ENCODE data around the gene PRG2.

Gene PRG2

DNA sequence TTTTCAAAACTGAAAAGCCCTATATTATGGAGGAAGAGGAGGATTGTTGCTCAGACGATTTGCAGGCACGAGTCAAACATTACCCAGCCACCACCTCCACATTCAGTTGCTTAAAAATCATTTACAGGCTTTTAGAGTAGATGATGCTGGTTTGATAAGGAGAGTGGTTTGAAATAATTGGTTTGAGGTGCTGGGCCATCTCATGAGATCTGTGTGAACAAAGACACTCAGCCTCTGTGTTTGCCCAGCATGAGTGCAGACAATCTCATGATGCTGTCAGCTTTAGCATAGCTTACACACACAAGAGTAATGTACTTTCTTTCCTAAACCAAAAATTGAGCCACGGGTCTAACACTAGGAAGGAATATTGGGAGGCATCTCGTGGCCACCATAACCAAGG is 32.2 kb upstream of the PRG2 start:
- H3K4me1 ChIP-seq: no peaks in the 10 kb centered on the region
- H3K79me2 ChIP-seq: no peaks in the 10 kb centered on the region
- H2AFZ ChIP-seq: no peak overlapping the region
- TF ChIP-seq, protein P1, sequence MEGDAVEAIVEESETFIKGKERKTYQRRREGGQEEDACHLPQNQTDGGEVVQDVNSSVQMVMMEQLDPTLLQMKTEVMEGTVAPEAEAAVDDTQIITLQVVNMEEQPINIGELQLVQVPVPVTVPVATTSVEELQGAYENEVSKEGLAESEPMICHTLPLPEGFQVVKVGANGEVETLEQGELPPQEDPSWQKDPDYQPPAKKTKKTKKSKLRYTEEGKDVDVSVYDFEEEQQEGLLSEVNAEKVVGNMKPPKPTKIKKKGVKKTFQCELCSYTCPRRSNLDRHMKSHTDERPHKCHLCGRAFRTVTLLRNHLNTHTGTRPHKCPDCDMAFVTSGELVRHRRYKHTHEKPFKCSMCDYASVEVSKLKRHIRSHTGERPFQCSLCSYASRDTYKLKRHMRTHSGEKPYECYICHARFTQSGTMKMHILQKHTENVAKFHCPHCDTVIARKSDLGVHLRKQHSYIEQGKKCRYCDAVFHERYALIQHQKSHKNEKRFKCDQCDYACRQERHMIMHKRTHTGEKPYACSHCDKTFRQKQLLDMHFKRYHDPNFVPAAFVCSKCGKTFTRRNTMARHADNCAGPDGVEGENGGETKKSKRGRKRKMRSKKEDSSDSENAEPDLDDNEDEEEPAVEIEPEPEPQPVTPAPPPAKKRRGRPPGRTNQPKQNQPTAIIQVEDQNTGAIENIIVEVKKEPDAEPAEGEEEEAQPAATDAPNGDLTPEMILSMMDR (IDR thresholded peaks at IDR 0.05): no peak
- H3K4me3 ChIP-seq (ENCODE audit: low read depth, low read length): no peak overlapping the region
- no peak overlapping the region for H3K9ac ChIP-seq
- no peak overlapping the region for H3K4me2 ChIP-seq (ENCODE audit: low read length)
- no peaks in the 10 kb centered on the region for H3K27me3 ChIP-seq (ENCODE audit: control insufficient read depth, insufficient read depth, low read length)
- H3K27ac ChIP-seq: no peak overlapping the region
- H3K36me3 ChIP-seq (ENCODE audit: control insufficient read depth, insufficient read depth, low read length): no peaks in the 10 kb centered on the region
- no peaks in the 10 kb centered on the region for H3K9me3 ChIP-seq (ENCODE audit: control insufficient read depth, low read length)

DNA sequence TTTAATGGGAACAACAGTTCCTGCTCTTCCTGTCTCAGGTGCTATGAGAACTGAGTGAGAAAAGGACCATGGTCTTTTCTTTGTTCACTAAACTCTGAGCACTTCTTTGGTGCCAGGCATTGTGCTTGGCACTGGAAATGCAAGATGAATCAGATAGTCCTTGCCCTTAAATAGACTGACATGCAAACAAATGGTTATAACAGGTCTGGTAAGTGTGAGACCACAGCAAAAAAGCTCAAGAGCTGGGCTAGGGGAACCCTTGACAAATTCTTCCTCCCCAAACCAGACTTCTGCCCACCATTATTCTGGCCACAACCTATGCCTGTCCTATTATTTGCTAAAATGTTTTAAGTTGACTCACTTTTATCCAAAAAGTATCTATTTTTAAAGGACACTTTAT is 31.4 kb upstream of the PRG2 start:
- H3K27me3 ChIP-seq (ENCODE audit: control insufficient read depth, insufficient read depth, low read length): no peaks in the 10 kb centered on the region
- no peak overlapping the region for H3K27ac ChIP-seq
- no peak overlapping the region for H3K4me3 ChIP-seq (ENCODE audit: low read depth, low read length)
- H3K79me2 ChIP-seq: no peaks in the 10 kb centered on the region
- no peak overlapping the region for H3K9ac ChIP-seq
- no peak overlapping the region for H2AFZ ChIP-seq
- no peaks in the 10 kb centered on the region for H3K36me3 ChIP-seq (ENCODE audit: control insufficient read depth, insufficient read depth, low read length)
- TF ChIP-seq, protein P1 (IDR thresholded peaks at IDR 0.05): no peak
- H3K9me3 ChIP-seq (ENCODE audit: control insufficient read depth, low read length): no peaks in the 10 kb centered on the region
- H3K4me2 ChIP-seq (ENCODE audit: low read length): no peak overlapping the region
- H3K4me1 ChIP-seq: no peaks in the 10 kb centered on the region

DNA sequence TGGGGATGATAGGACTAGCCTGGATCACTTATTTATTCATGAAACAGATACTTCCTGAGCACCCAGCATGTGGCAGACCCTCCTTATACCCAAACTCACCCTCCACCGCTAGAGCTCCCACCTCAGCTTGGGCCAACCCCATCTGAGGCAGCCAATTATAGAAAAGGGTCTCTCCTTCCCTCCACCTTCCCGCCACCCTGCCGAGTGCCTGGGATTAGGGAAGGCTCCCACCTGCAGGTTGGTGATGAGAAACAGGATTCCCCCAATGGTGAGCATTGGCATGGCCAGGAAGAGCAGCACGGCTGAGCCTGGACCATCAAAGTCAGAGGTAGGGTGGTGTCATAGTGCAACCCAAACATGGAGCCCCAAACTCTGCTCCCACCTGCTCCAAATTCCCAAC is 30.6 kb upstream of the PRG2 start:
- H3K9ac ChIP-seq: no peak overlapping the region
- no peaks in the 10 kb centered on the region for H3K4me1 ChIP-seq
- H3K79me2 ChIP-seq: no peaks in the 10 kb centered on the region
- H2AFZ ChIP-seq: no peak overlapping the region
- no peaks in the 10 kb centered on the region for H3K9me3 ChIP-seq (ENCODE audit: control insufficient read depth, low read length)
- H3K27me3 ChIP-seq (ENCODE audit: control insufficient read depth, insufficient read depth, low read length): no peaks in the 10 kb centered on the region
- TF ChIP-seq, protein P1 (IDR thresholded peaks at IDR 0.05): no peak
- H3K4me3 ChIP-seq (ENCODE audit: low read depth, low read length): no peak overlapping the region
- H3K27ac ChIP-seq: no peak overlapping the region
- no peak overlapping the region for H3K4me2 ChIP-seq (ENCODE audit: low read length)
- H3K36me3 ChIP-seq (ENCODE audit: control insufficient read depth, insufficient read depth, low read length): no peaks in the 10 kb centered on the region

DNA sequence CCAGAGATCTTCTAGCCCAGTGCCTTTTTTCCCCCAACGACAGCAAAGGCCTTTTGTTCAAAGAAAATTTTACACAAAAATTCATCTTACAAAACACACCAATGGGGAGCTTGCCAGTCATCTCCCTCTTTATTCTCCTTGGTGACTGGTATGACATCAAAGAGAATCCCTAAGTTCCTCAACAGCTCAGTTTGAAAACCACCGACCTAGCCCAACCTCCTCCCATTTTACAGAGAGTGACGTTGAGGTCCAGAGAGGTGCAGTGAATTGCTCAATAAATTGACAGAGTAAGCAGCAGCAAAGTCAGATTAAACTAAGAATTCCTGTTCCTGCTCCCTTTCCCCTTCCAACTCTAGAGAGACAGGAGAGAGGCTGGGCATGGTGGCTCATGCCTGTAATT is 28.7 kb upstream of the PRG2 start:
- Histone ChIP-seq H3K79me2 (no peaks in the 10 kb centered on the region), H3K4me3 (ENCODE audit: low read depth, low read length) (no peak overlapping the region), H3K27ac (no peak overlapping the region), H3K9me3 (ENCODE audit: control insufficient read depth, low read length) (no peaks in the 10 kb centered on the region), H3K9ac (no peak overlapping the region), H2AFZ (no peak overlapping the region), H3K27me3 (ENCODE audit: control insufficient read depth, insufficient read depth, low read length) (no peaks in the 10 kb centered on the region), H3K4me2 (ENCODE audit: low read length) (no peak overlapping the region), H3K36me3 (ENCODE audit: control insufficient read depth, insufficient read depth, low read length) (no peaks in the 10 kb centered on the region), H3K4me1 (no peaks in the 10 kb centered on the region)
- TF ChIP-seq, protein P1 (IDR thresholded peaks at IDR 0.05): no peak

DNA sequence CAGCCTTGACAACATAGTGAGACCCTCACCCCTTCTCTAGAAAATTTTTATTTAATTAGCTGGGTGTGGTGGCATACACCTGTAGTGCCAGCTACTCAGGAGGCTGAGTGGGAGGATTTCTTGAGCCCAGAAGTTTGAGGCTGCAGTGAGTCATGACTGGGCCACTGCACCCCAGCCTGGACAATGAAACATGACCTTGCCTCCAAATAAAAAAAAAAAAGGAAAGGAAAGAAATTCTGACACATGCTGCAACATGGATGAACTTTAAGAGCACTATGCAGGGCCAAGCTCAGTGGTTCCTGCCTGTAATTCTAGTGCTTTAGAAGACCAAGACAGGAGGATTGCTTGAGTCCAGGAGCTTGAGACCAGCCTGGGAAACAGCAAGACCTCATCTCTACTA is 27.7 kb upstream of the PRG2 start:
- H3K9me3 ChIP-seq (ENCODE audit: control insufficient read depth, low read length): no peaks in the 10 kb centered on the region
- no peak overlapping the region for H3K4me3 ChIP-seq (ENCODE audit: low read depth, low read length)
- no peaks in the 10 kb centered on the region for H3K36me3 ChIP-seq (ENCODE audit: control insufficient read depth, insufficient read depth, low read length)
- TF ChIP-seq, protein P1 (IDR thresholded peaks at IDR 0.05): no peak
- no peak overlapping the region for H3K4me2 ChIP-seq (ENCODE audit: low read length)
- no peak overlapping the region for H2AFZ ChIP-seq
- H3K9ac ChIP-seq: no peak overlapping the region
- H3K4me1 ChIP-seq: no peaks in the 10 kb centered on the region
- no peaks in the 10 kb centered on the region for H3K27me3 ChIP-seq (ENCODE audit: control insufficient read depth, insufficient read depth, low read length)
- H3K27ac ChIP-seq: no peak overlapping the region
- H3K79me2 ChIP-seq: no peaks in the 10 kb centered on the region

Data from parathyroid adenoma (tissue), 2 donors.